Measurements from ENCODE around the gene SH2D3C.
A peak's percentile ranks its signal among the peaks of the same experiment; 100 is the strongest.
"Not testable (repeated sequence)": the region's sequence is repeated elsewhere in the genome, so short reads cannot be mapped to it uniquely, and the experiment has no call there.

Gene SH2D3C

DNA sequence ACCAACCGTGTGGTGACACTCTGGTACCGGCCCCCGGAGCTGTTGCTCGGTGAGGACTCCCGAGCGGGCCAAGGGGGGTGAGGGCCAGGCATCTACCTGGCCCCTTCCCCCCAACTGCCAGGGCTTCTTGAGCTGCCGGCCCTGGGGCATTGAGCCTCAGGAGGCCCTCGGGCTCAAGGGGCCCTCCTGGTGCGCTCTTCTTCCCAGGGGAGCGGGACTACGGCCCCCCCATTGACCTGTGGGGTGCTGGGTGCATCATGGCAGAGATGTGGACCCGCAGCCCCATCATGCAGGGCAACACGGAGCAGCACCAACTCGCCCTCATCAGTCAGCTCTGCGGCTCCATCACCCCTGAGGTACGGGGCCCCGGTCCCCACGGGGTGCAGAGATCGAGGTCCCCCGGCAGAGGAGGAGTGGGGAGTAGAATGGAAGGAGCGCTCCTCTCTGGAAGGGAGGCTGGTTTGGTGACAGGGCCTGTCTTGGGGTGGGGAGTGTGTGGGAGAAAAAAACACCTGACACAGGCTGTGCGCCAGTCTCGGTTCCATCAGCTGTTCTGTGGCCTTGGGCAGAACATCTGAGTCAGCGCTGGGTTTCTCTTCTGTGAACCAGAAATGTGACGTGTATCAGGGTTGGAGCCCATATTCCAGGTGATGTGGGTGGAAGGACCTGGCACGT is 10.0 kb upstream of the SH2D3C start:
- H3K4me2 ChIP-seq (ENCODE audit: low read length): no peak overlapping the region
- no peaks in the 10 kb centered on the region for H3K27me3 ChIP-seq (ENCODE audit: control insufficient read depth, insufficient read depth, low read length)
- H3K4me3 ChIP-seq (ENCODE audit: low read length): no peak overlapping the region
- H3K9ac ChIP-seq (ENCODE audit: low read depth, low read length): no peak overlapping the region
- H3K36me3 ChIP-seq (ENCODE audit: insufficient read depth, low read length): peaks cover 62% of the 10 kb centered on the region
- no peaks in the 10 kb centered on the region for H3K9me3 ChIP-seq (replicated peaks; ENCODE audit: low read length)
- peaks cover 25% of the 10 kb centered on the region for H3K4me1 ChIP-seq (ENCODE audit: control insufficient read depth, insufficient read depth, low read length)

DNA sequence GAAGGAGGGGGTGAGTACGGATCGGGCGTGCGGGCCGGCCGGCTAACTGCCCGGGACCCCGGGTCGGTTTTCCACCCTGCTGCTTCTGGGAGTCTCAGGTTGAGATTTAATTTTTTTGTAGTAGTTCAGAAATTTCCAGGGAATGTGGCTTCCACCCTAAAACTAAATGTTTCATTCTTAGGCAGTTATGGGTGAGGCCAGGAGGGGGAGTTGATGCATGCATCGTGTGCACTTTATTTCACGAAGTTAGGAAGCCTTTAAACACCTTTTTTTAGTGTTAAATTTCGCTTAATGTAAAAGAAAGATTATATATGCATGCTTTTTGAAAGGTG is 8.3 kb upstream of the SH2D3C start:
- peak overlapping the region; percentile 99 for H3K9ac ChIP-seq (ENCODE audit: low read depth, low read length)
- peak overlapping the region; percentile 92 for H3K4me3 ChIP-seq (ENCODE audit: low read length)
- H3K27me3 ChIP-seq (ENCODE audit: control insufficient read depth, insufficient read depth, low read length): no peaks in the 10 kb centered on the region
- peaks cover 47% of the 10 kb centered on the region for H3K36me3 ChIP-seq (ENCODE audit: insufficient read depth, low read length)
- peak overlapping the region; percentile 80 for H3K4me2 ChIP-seq (ENCODE audit: low read length)
- no peaks in the 10 kb centered on the region for H3K9me3 ChIP-seq (replicated peaks; ENCODE audit: low read length)
- peaks cover 12% of the 10 kb centered on the region for H3K4me1 ChIP-seq (ENCODE audit: control insufficient read depth, insufficient read depth, low read length)

DNA sequence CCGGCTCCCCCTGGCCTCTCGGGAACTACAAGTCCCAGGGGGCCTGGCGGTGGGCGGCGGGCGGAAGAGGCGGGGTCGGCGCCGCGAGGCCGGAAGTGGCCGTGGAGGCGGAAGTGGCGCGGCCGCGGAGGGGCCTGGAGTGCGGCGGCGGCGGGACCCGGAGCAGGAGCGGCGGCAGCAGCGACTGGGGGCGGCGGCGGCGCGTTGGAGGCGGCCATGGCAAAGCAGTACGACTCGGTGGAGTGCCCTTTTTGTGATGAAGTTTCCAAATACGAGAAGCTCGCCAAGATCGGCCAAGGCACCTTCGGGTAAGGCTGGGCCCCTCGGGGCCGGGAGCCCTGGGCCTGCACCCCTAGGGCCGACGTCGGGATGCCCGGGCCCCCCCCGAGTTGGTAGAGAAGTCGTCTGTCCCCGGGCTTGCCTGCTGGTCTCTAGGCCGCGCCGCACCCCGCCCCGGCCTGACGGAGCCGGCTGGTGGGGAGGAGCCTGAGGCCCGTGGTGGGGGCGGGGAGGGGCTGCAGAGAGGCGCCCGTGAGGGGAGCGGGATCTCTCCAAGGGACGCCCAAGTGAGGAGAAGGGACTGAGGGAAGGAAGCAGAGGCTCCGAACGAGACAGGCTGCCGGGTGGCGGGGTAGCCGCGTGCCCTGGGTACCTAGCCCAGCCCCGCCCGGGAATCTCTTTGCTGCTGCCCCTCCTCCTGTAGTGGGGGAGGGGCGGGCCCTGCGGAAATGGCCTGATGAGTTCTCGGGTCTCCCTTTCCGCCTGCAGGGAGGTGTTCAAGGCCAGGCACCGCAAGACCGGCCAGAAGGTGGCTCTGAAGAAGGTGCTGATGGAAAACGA is 7.7 kb upstream of the SH2D3C start, which contains the start of gene CDK9:
Gene CDK9, plus strand, starts transcription at position 102 of the 840 bp plus-strand sequence. Its CDS starts 115 bp downstream, at position 217.
- H3K27me3 ChIP-seq (ENCODE audit: control insufficient read depth, insufficient read depth, low read length): no peaks in the 10 kb centered on the region
- peak within 1 kb of the TSS; percentile 89 for H3K4me2 ChIP-seq (ENCODE audit: low read length)
- H3K36me3 ChIP-seq (ENCODE audit: insufficient read depth, low read length): peaks cover 42% of the 10 kb centered on the region
- peaks cover 12% of the 10 kb centered on the region for H3K4me1 ChIP-seq (ENCODE audit: control insufficient read depth, insufficient read depth, low read length)
- no peaks in the 10 kb centered on the region for H3K9me3 ChIP-seq (replicated peaks; ENCODE audit: low read length)
- peak within 1 kb of the TSS; percentile 99 for H3K9ac ChIP-seq (ENCODE audit: low read depth, low read length)
- peak within 1 kb of the TSS; percentile 92 for H3K4me3 ChIP-seq (ENCODE audit: low read length)

DNA sequence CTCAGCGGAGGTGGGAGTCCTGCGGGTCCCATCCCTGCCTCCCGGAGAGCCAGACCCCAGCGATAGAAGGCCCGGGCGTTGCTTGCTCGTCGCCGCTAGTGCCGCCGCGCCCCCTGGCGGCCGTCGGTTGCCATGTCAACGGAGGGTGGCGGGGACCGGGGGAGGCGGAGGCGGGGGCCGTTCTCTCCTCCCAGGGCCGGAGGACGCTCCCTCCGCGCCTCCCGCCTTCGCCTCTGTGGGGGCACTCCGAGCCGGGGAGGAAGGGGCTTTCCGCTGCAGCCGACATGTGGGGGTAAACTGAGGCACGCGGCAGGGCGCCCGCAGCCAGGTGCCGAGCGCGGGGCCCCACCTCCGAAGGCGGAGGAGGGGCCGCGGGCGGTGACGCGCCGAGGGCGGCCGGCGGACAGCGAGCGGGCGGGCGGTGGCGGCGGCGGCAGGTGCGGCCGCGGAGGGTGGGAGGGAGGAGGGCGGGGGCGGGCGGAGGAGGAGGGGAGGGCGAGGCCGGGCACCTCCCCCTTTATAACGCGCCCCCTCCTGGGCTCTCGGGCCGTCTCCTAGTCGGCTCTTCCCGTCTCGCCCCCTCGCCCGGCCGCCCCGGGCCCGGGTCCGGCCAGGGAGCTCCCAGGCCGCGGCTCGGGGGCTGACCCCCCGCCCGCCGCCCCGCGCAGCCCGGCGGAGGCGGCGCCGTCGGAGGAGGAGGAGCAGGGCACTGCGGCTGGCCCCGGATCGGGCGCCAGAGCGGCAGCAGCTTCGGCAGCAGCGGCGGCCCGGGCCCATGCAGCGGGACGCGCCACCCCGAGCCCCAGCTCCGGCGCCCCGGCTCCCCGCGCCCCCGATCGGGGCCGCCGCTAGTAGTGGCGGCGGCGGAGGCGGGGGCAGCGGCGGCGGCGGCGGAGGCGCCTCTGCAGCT is 6.8 kb upstream of the SH2D3C start:
- Histone ChIP-seq H3K4me1 (ENCODE audit: control insufficient read depth, insufficient read depth, low read length) (peaks cover 12% of the 10 kb centered on the region), H3K4me3 (ENCODE audit: low read length) (peak overlapping the region; percentile 92), H3K36me3 (ENCODE audit: insufficient read depth, low read length) (peaks cover 34% of the 10 kb centered on the region), H3K4me2 (ENCODE audit: low read length) (peak overlapping the region; percentile 89), H3K9me3 (replicated peaks; ENCODE audit: low read length) (no peaks in the 10 kb centered on the region), H3K9ac (ENCODE audit: low read depth, low read length) (peak overlapping the region; percentile 99), H3K27me3 (ENCODE audit: control insufficient read depth, insufficient read depth, low read length) (no peaks in the 10 kb centered on the region)

DNA sequence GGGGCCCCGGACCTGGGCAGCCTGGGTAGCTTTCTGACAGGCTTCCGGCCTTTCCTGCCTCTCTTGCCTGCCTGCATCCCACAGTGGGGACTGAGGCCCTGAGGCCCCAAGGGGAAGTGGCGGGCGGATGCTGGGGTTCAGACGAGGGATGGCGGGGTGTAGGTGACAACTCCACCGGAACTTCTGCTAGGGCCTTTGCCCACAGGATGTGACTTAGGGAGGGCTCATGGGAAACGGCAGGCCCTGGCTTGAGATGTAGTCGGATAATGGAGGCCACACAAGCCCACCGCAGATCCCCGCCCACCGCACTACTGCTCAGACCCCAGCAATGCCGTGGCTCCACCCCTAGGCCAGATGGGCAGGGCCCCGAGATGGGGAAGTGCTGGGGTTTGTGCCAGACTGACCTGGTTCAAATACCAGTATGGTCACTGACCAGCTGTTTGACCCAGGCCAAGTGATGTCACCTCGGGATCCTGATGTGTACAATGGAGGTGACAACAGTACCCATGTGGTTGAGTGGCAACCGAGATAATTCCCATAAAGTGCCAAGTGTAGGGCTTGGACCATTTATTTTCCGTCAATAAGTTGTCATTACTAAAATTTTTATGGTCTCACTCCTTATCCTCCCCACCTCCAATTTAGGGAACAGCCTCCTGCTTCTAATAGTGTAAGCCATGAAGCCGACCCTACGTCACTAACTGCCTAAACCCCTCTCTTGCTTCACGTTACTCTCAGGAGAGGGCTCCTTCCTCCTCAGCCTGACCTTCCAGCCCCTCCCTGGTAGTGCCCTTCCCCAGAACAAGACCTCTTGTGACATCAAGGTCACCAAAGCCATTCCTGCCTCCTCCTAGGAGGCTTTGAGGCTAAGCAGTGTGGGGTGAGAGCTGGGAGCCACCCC is 4.9 kb upstream of the SH2D3C start:
- H3K36me3 ChIP-seq (ENCODE audit: insufficient read depth, low read length): peaks cover 15% of the 10 kb centered on the region
- no peak overlapping the region for H3K4me3 ChIP-seq (ENCODE audit: low read length)
- H3K4me2 ChIP-seq (ENCODE audit: low read length): no peak overlapping the region
- no peaks in the 10 kb centered on the region for H3K9me3 ChIP-seq (replicated peaks; ENCODE audit: low read length)
- no peak overlapping the region for H3K9ac ChIP-seq (ENCODE audit: low read depth, low read length)
- no peaks in the 10 kb centered on the region for H3K27me3 ChIP-seq (ENCODE audit: control insufficient read depth, insufficient read depth, low read length)
- H3K4me1 ChIP-seq (ENCODE audit: control insufficient read depth, insufficient read depth, low read length): peaks cover 12% of the 10 kb centered on the region

DNA sequence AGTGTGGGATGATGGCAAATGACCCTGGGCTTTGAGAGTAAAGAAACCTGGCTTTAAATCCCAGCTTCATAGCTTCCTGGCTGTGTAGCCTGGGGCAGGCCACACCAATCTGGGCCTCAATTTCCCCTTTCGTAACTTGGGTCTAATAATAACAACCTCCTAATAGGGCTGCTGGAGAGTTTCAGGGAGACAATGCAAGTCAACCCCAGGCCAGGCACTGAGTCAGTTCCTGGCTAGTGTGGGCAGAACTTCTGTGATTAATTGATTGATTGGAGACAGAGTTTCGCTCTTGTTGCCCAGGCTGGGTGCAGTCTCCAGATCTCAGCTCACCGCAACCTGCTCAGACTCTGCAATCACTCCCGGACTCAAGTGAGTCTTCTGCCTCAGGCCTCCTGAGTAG is 3.3 kb upstream of the SH2D3C start:
- Histone ChIP-seq H3K9ac (ENCODE audit: low read depth, low read length) (no peak overlapping the region), H3K36me3 (ENCODE audit: insufficient read depth, low read length) (no peaks in the 10 kb centered on the region), H3K9me3 (replicated peaks; ENCODE audit: low read length) (no peaks in the 10 kb centered on the region), H3K4me3 (ENCODE audit: low read length) (no peak overlapping the region), H3K27me3 (ENCODE audit: control insufficient read depth, insufficient read depth, low read length) (peaks cover 3% of the 10 kb centered on the region), H3K4me1 (ENCODE audit: control insufficient read depth, insufficient read depth, low read length) (peaks cover 3% of the 10 kb centered on the region), H3K4me2 (ENCODE audit: low read length) (no peak overlapping the region)

DNA sequence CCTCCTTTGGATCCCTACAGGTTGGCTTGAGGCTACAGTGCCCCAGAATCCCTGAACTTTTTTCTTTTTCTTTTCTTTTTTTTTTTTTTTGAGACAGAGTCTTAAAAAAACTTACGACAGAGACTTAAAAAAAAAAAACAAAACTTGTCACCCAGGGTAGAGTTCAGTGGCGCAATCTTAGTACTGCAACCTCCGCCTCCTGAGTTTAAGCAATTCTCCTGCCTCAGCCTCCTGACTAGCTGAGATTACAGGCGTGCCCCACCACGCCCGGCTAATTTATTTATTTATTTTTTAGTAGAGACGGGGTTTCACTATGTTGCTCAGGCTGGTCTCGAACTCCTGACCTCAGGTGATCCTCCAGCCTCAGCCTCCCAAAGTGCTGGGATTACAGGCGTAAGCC is 2.4 kb upstream of the SH2D3C start:
- H3K4me3 ChIP-seq (ENCODE audit: low read length); H3K4me1 ChIP-seq (ENCODE audit: control insufficient read depth, insufficient read depth, low read length); H3K36me3 ChIP-seq (ENCODE audit: insufficient read depth, low read length); H3K9ac ChIP-seq (ENCODE audit: low read depth, low read length); H3K4me2 ChIP-seq (ENCODE audit: low read length); H3K9me3 ChIP-seq (replicated peaks; ENCODE audit: low read length): not testable (repeated sequence)
- H3K27me3 ChIP-seq (ENCODE audit: control insufficient read depth, insufficient read depth, low read length): peaks cover 12% of the 10 kb centered on the region

DNA sequence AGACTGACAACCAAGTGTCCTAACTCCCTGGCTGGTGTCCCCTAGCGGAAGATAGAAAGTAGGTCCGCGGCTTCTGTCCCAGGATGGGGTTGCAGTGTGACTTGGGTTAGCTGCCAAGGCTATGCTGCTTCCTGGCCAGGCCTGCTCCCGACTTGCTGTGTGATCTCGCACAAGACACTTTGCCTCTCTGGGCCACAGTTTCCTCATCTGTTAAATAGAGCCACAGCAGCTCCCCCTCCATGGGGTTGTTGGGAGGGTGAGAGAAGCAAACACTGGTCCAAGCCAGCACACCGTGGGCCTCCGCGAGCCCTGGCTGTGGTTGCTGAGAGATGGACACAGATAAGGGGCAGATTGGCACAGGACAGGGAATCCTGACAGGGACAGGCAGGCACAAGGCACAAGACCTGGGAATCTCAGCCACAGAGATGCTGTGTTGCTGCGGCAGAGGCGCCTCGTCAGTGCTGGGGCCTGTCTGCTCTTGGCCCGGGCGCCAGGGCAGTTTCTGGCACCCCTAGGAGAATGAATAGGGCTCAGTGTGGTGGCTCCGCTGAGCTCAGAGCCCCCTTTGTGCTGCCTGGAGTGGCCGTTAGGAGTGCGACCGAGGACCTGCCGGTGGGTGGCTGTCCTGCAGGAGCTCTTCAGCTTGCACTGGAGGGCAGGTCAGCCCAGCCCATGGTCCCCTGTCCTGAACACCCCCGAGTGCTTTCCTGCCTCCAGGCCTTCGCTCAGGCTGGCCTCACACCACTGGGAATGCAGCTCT is 1.8 kb upstream of the SH2D3C start:
- no peak overlapping the region for H3K4me2 ChIP-seq (ENCODE audit: low read length)
- H3K9me3 ChIP-seq (replicated peaks; ENCODE audit: low read length): no peaks in the 10 kb centered on the region
- no peak overlapping the region for H3K9ac ChIP-seq (ENCODE audit: low read depth, low read length)
- peaks cover 3% of the 10 kb centered on the region for H3K4me1 ChIP-seq (ENCODE audit: control insufficient read depth, insufficient read depth, low read length)
- peaks cover 12% of the 10 kb centered on the region for H3K27me3 ChIP-seq (ENCODE audit: control insufficient read depth, insufficient read depth, low read length)
- H3K4me3 ChIP-seq (ENCODE audit: low read length): no peak overlapping the region
- no peaks in the 10 kb centered on the region for H3K36me3 ChIP-seq (ENCODE audit: insufficient read depth, low read length)

DNA sequence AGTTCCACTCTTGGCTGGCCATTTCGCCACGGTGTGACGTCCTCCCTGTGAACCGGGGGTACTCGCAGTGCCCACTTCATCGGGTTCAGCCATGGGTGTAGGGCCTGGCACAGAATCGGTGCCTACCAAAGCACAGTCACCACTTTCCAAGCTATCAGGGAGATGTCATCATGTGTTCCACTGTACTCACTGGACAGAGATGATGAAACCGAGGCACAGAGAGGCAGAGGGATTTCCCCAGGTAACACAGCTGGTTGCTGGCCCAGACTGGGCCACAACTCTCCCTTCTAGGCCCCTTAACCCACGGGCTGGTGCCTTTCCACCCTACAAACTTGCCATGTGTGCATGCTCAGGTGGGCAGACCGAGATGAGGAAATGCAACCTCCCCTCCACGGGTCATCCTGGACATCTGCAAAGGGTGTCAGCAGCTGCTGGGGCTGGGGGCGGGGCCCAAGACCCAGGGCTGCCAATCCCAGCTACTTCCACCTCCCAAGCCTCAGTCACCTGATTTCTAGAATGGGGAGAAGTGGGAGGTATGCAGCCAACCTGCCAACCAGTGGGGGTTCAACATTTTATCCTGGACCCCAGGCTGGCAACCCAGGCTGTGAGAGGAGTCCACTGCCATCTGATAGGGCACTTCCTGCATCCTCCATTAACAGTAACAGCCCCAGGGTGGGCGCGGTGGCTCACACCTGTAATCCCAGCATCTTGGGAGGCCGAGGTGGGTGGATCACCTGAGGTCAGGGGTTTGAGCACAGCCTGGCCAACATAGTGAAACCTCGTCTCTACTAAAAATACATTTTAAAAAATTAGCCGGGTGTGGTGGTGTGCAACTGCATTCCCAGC is 893 bp upstream of the SH2D3C start:
- Histone ChIP-seq H3K4me2 (ENCODE audit: low read length) (no peak overlapping the region), H3K4me3 (ENCODE audit: low read length) (no peak overlapping the region), H3K9ac (ENCODE audit: low read depth, low read length) (no peak overlapping the region), H3K27me3 (ENCODE audit: control insufficient read depth, insufficient read depth, low read length) (peaks cover 14% of the 10 kb centered on the region), H3K36me3 (ENCODE audit: insufficient read depth, low read length) (no peaks in the 10 kb centered on the region), H3K9me3 (replicated peaks; ENCODE audit: low read length) (no peaks in the 10 kb centered on the region), H3K4me1 (ENCODE audit: control insufficient read depth, insufficient read depth, low read length) (no peaks in the 10 kb centered on the region)
